T47D (cell line): ENCODE results near the gene GZMB.

Source experiments
- DNase-seq, 2 experiments: peaks; one replicate each; pipeline versions ENCODE4 v3.0.0 to v3.0.0-alpha.2; 2011 to 2012; ENCODE audit warnings: low read depth in 1 of 2, low spot score in 1 of 2
- JUND ChIP-seq: IDR thresholded peaks from 2 replicates; pipeline ENCODE4 v1.6.1; 2012; ENCODE audit warnings: low read depth
- in situ Hi-C: cut with HindIII; loops from 2 replicates; pipeline ENCODE4 v1.10.0; 2016; ENCODE audit warnings: low sequenced_read_pairs, low pct_unique_long_range_greater_than_20kb

The GZMB gene

GRCh38 chr14:24634158-24634557, at the start of gene GZMB:
TSS of gene GZMB (minus strand) at chr14:24634190. CDS start at chr14:24634160, 30 bp downstream.
- in situ Hi-C loops = no loop called here
- no peak for TF ChIP-seq JUND
- no peak for DNase-seq

GRCh38 chr14:24681056-24681455, 47.1 kb upstream of the GZMB start:
- TF ChIP-seq JUND = no peak
- DNase-seq = no peak
- in situ Hi-C loops = no loop called here

- no peak for DNase-seq
- TF ChIP-seq JUND = no peak
- in situ Hi-C loops = no loop called here
Observed at GRCh38 chr14:24680516-24680915, 46.5 kb upstream of the GZMB start.

- in situ Hi-C loops = no loop called here
Observed at GRCh38 chr14:24679248-24679961, 45.4 kb upstream of the GZMB start.

GRCh38 chr14:24678801-24679247, 44.8 kb upstream of the GZMB start:
- DNase-seq = peak; percentile 42 to 88

More at GRCh38 chr14:24679248-24679961, 45.4 kb upstream of the GZMB start:
- TF ChIP-seq JUND = no peak
- no peak for DNase-seq

GRCh38 chr14:24677956-24678355, 44.0 kb upstream of the GZMB start:
- no peak for DNase-seq
- no peak for TF ChIP-seq JUND
- in situ Hi-C loops = no loop called here

More at GRCh38 chr14:24678801-24679247, 44.8 kb upstream of the GZMB start:
- TF ChIP-seq JUND = no peak
- in situ Hi-C loops = no loop called here

- TF ChIP-seq JUND = no peak
- in situ Hi-C loops = no loop called here
- no peak for DNase-seq
Observed at GRCh38 chr14:24674204-24674970, 40.4 kb upstream of the GZMB start.

- in situ Hi-C loops = no loop called here
- TF ChIP-seq JUND = no peak
- DNase-seq = no peak
Observed at GRCh38 chr14:24673534-24674203, 39.7 kb upstream of the GZMB start.

GRCh38 chr14:24673059-24673458, 39.1 kb upstream of the GZMB start:
- TF ChIP-seq JUND = no peak
- in situ Hi-C loops = no loop called here

GRCh38 chr14:24670594-24670993, 36.6 kb upstream of the GZMB start:
- DNase-seq = no peak
- in situ Hi-C loops = no loop called here
- TF ChIP-seq JUND = no peak

More at GRCh38 chr14:24673059-24673458, 39.1 kb upstream of the GZMB start:
- no peak for DNase-seq

GRCh38 chr14:24669651-24670050, 35.7 kb upstream of the GZMB start:
- no peak for TF ChIP-seq JUND
- in situ Hi-C loops = no loop called here
- no peak for DNase-seq

- in situ Hi-C loops = no loop called here
- no peak for TF ChIP-seq JUND
- no peak for DNase-seq
Observed at GRCh38 chr14:24665440-24665991, 31.5 kb upstream of the GZMB start.
